ENCODE measurements around the gene SLC6A8.

DNA sequence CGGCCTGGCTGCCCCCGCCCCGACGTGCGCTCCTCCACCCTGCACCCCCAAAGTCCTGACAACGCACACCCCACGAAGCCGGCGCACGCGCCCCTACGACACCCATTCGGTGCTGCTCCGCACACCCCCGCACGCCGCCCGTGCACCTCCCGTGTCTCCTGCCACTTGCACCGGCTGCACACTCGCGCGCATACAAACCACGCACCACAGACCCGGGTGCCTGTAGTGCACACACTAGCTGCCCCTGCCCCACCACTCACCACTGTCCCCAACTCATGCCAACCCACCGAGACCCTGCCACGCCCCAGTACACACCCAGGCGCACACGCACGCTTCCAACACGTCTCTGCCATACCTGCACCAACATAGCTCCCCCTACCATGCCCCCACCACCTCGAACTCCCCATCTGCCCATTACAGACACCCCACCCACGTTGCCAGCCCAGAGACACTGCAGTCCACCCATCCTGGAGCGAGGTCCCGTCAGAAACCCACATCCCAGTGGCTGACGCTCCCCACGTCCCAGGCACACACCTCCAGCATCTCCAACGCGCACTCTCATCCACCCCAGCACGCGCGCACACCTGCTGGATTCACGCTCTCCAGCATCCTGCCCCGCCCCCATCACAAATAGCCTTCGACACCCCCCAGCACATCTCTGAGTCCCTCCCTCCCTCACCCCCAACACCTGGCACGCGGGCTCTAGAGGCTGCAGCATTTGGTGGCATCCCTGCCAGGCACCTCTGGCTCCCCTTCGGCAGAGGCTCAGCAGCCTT, 44.9 kb upstream of the SLC6A8 start:
- TF ChIP-seq, protein P1, sequence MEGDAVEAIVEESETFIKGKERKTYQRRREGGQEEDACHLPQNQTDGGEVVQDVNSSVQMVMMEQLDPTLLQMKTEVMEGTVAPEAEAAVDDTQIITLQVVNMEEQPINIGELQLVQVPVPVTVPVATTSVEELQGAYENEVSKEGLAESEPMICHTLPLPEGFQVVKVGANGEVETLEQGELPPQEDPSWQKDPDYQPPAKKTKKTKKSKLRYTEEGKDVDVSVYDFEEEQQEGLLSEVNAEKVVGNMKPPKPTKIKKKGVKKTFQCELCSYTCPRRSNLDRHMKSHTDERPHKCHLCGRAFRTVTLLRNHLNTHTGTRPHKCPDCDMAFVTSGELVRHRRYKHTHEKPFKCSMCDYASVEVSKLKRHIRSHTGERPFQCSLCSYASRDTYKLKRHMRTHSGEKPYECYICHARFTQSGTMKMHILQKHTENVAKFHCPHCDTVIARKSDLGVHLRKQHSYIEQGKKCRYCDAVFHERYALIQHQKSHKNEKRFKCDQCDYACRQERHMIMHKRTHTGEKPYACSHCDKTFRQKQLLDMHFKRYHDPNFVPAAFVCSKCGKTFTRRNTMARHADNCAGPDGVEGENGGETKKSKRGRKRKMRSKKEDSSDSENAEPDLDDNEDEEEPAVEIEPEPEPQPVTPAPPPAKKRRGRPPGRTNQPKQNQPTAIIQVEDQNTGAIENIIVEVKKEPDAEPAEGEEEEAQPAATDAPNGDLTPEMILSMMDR (conservative IDR thresholded peaks at IDR 0.05; ENCODE audit: low read length): no peak
- TF ChIP-seq EZH2phosphoT487 (IDR thresholded peaks at IDR 0.05; ENCODE audit: borderline replicate concordance, low read depth, low read length): no peak
